H1 (cell line): ENCODE data around the gene ARHGEF12. TPM values are rescaled to one million over a fixed set of nuclear protein-coding genes. Genes with fewer than 3 reads are reported as not detected.

Experiments used
- CTCF ChIP-seq, 3 experiments: IDR thresholded peaks; 1 replicate in 2 of 3; 2 replicates in 1 of 3; pipeline versions ENCODE4 v1.5.1 to v1.6.1; 2011; ENCODE audit warnings: low read length in 3 of 3, mild to moderate bottlenecking in 3 of 3, inconsistent platforms in 2 of 3, low read depth in 1 of 3, moderate library complexity in 1 of 3; ENCODE audit not compliant: insufficient read depth in 1 of 3; ENCODE audit errors: control extremely low read depth in 1 of 3
- JUND ChIP-seq: IDR thresholded peaks from 2 replicates; pipeline ENCODE4 v1.6.1; 2011; ENCODE audit warnings: mild to moderate bottlenecking, improper control_type of control experiment, low read length
- RNF2 ChIP-seq: fragments of 200-900, 300-1000 bp; sonication (generic); IDR thresholded peaks from 2 replicates; pipeline ENCODE4 v1.7.1; 2016; ENCODE audit warnings: borderline replicate concordance, low read depth, mild to moderate bottlenecking, antibody characterized with exemption, low read length; ENCODE audit not compliant: poor library complexity, severe bottlenecking; ENCODE audit errors: missing control alignments
- SP2 ChIP-seq: IDR thresholded peaks from 2 replicates; pipeline ENCODE4 v1.6.1; 2012; ENCODE audit warnings: mild to moderate bottlenecking, low read length, inconsistent platforms
- polyA plus RNA-seq, 7 experiments: library from polyadenylated mRNA; depleted of rRNA in 3 of 7; stranded (reverse) in 5 of 7; unstranded in 2 of 7; fragments of >200 nt in 5 of 7; fragments of 200-250 nt in 2 of 7; gene quantifications; 1 replicate in 5 of 7; 2 replicates in 1 of 7; 4 replicates in 1 of 7; pipeline versions ENCODE4 v1.2.1 to v1.2.3, GENCODE V29; 2011 to 2013; ENCODE audit warnings: missing spikeins in 2 of 7, mixed read lengths in 2 of 7
- total RNA-seq: library from RNA; stranded (reverse); fragmentation: NEBNext Ultra II Directional; extraction: Animal tissue kit (Norgen Biotek cat#: 25700); gene quantifications from 2 replicates; pipeline ENCODE4 v1.2.1, GENCODE V29; 2021

Gene ARHGEF12
- total and polyA plus RNA-seq, 2 of the 8 experiments (the other 6 are each of a cell fraction or from before 2014, with no cell fraction given): 5.1 to 33.7 TPM

- TF ChIP-seq JUND (no peak), CTCF (IDR thresholded peaks at IDR 0.05; ENCODE audit: control extremely low read depth in 1 of 3, insufficient read depth in 1 of 3, low read depth in 1 of 3, low read length in 3 of 3) (no peak), RNF2 (no peak), SP2 (no peak)
Measured at GRCh38 chr11:120457996-120458395, 121.8 kb downstream of the ARHGEF12 start (continued).
